ENCODE data around the gene ZNF610. TPM values are rescaled to one million over a fixed set of nuclear protein-coding genes. Genes with fewer than 3 reads are reported as not detected.

The ZNF610 gene
- total and polyA plus RNA-seq, 2 donors (not counting 3 experiments of a cell fraction or from before 2014, with no cell fraction given) = 1.1 to 1.3 TPM

DNA sequence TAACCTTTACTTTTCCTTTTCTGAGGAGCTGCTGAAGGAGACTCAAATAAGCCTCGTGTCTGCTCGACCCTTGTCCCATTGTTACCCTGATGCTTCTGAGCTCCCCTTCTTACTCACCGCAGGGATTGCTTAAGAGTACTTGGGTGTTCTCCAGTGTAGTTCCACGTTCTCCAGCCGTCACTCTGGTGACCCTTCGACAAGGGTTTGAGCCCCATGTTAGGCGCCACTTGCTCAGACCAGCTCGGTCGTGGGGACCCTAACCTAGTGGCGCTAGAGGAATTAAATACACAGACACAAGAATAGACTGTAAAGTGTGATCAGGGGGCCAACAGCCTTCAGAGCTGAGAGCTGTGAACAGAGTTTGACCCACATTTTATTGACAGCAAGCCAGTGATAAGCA lies 28.8 kb upstream of the ZNF610 start:
- no peaks in the 10 kb centered on the region for H3K79me2 ChIP-seq (ENCODE audit: control insufficient read depth, insufficient read depth, low read length)
- no peaks in the 10 kb centered on the region for H4K20me1 ChIP-seq (replicated peaks; ENCODE audit: control insufficient read depth, extremely low read depth, insufficient read depth, low read length)
- H3K36me3 ChIP-seq (ENCODE audit: control insufficient read depth in 2 of 2, extremely low read depth in 1 of 2, insufficient read depth in 2 of 2, low read length in 2 of 2) = peaks cover 0 to 15% of the 10 kb centered on the region in 2 experiments
- ChIA-PET POLR2A (interaction anchor here (0.7 kb wide), 1 partner anchor 117 kb away, joined by 5 read pairs; the partner anchor contains the start of gene PPP2R1A), CTCF (no interaction called here)
- no peaks in the 10 kb centered on the region for H3K4me1 ChIP-seq (ENCODE audit: control insufficient read depth, extremely low read depth, insufficient read depth, low read length)
- no peaks in the 10 kb centered on the region for H3K9me1 ChIP-seq (replicated peaks; ENCODE audit: control insufficient read depth, extremely low read depth, insufficient read depth, low read length)
- H3K27ac ChIP-seq (ENCODE audit: insufficient read depth, low read depth, low read length) = no peak overlapping the region
- no peak for TF ChIP-seq POLR2A (IDR thresholded peaks at IDR 0.05; ENCODE audit: low read depth, low read length)
- TF ChIP-seq, protein P1, sequence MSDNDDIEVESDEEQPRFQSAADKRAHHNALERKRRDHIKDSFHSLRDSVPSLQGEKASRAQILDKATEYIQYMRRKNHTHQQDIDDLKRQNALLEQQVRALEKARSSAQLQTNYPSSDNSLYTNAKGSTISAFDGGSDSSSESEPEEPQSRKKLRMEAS (IDR thresholded peaks at IDR 0.05; ENCODE audit: insufficient read depth, insufficient read length) = no peak
- no peak for TF ChIP-seq FOS (IDR thresholded peaks at IDR 0.05; ENCODE audit: borderline replicate concordance, insufficient read depth, low read length)
- no peak for TF ChIP-seq POLR2AphosphoS5 (IDR thresholded peaks at IDR 0.05; ENCODE audit: insufficient read depth, low read depth, low read length)
- TF ChIP-seq EZH2 (IDR thresholded peaks at IDR 0.05; ENCODE audit: borderline replicate concordance, low read depth, low read length, severe bottlenecking) = no peak
- DNase-seq (ENCODE audit: low read depth, low spot score) (peak; percentile 8), FAIRE-seq (no peak)
- H3K27me3 ChIP-seq (ENCODE audit: control insufficient read depth in 2 of 2, insufficient read depth in 2 of 2, low read length in 2 of 2) = no peaks in the 10 kb centered on the region
- peaks cover 9% of the 10 kb centered on the region for H3K9me3 ChIP-seq (replicated peaks; ENCODE audit: control insufficient read depth, insufficient read depth, low read length)
- dilution Hi-C loops (cut with MboI; ENCODE audit: extremely low pct_ligation_motif_present, low sequenced_read_pairs) = no loop called here
- BruUV-seq (replicated peaks) = no TSS peak
- no peak overlapping the region for H3K4me3 ChIP-seq (replicated peaks in 1 of 3; ENCODE audit: insufficient read depth in 1 of 3, low read depth in 1 of 3, low read length in 3 of 3)
- H3K9ac ChIP-seq (replicated peaks; ENCODE audit: extremely low read depth, insufficient read depth, low read length) = no peak overlapping the region
- intact Hi-C loops (cut with micrococcal nuclease) = no loop called here
- no peak overlapping the region for H3K4me2 ChIP-seq (ENCODE audit: insufficient read depth, low read length)
- H2AFZ ChIP-seq (ENCODE audit: low read depth, low read length) = no peak overlapping the region

DNA sequence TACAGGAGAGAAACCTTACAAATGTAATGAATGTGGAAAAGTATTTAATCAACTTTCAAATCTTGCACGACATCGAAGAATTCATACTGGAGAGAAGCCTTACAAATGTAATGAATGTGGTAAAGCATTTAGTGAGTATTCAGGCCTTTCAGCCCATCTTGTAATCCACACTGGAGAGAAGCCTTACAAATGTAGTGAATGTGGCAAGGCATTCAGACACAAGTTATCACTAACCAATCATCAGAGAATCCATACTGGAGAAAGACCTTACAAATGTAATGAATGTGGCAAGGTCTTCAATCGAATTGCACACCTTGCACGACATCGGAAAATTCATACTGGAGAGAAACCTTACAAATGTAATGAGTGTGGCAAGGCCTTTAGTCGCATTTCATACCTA lies 13.6 kb upstream of the ZNF610 start:
- ChIA-PET CTCF (no interaction called here), POLR2A (no interaction called here)
- peaks cover 12 to 14% of the 10 kb centered on the region in 2 experiments for H3K36me3 ChIP-seq (ENCODE audit: control insufficient read depth in 2 of 2, extremely low read depth in 1 of 2, insufficient read depth in 2 of 2, low read length in 2 of 2)

More for the DNA sequence above, 13.6 kb upstream of the ZNF610 start:
- Histone ChIP-seq H3K27me3 (ENCODE audit: control insufficient read depth in 2 of 2, insufficient read depth in 2 of 2, low read length in 2 of 2) (no peaks in the 10 kb centered on the region), H3K9me1 (replicated peaks; ENCODE audit: control insufficient read depth, extremely low read depth, insufficient read depth, low read length) (no peaks in the 10 kb centered on the region), H3K9ac (replicated peaks; ENCODE audit: extremely low read depth, insufficient read depth, low read length) (no peak overlapping the region), H2AFZ (ENCODE audit: low read depth, low read length) (no peak overlapping the region), H3K79me2 (ENCODE audit: control insufficient read depth, insufficient read depth, low read length) (no peaks in the 10 kb centered on the region), H3K4me1 (ENCODE audit: control insufficient read depth, extremely low read depth, insufficient read depth, low read length) (no peaks in the 10 kb centered on the region), H4K20me1 (replicated peaks; ENCODE audit: control insufficient read depth, extremely low read depth, insufficient read depth, low read length) (no peaks in the 10 kb centered on the region), H3K4me3 (replicated peaks in 1 of 3; ENCODE audit: insufficient read depth in 1 of 3, low read depth in 1 of 3, low read length in 3 of 3) (no peak overlapping the region), H3K27ac (ENCODE audit: insufficient read depth, low read depth, low read length) (no peak overlapping the region), H3K4me2 (ENCODE audit: insufficient read depth, low read length) (no peak overlapping the region), H3K9me3 (replicated peaks; ENCODE audit: control insufficient read depth, insufficient read depth, low read length) (peaks cover 28% of the 10 kb centered on the region)
- FAIRE-seq (no peak), DNase-seq (ENCODE audit: low read depth, low spot score) (no peak)
- intact Hi-C loops (cut with micrococcal nuclease) = no loop called here
- BruUV-seq (replicated peaks) = no TSS peak
- TF ChIP-seq FOS (IDR thresholded peaks at IDR 0.05; ENCODE audit: borderline replicate concordance, insufficient read depth, low read length) (no peak), POLR2A (IDR thresholded peaks at IDR 0.05; ENCODE audit: low read depth, low read length) (no peak), GATA2 (IDR thresholded peaks at IDR 0.05; ENCODE audit: insufficient read depth, insufficient read length, low read depth, low read length) (no peak), EZH2 (IDR thresholded peaks at IDR 0.05; ENCODE audit: borderline replicate concordance, low read depth, low read length, severe bottlenecking) (no peak), POLR2AphosphoS5 (IDR thresholded peaks at IDR 0.05; ENCODE audit: insufficient read depth, low read depth, low read length) (no peak), MYC (IDR thresholded peaks at IDR 0.05; ENCODE audit: low read depth, low read length) (no peak), JUN (IDR thresholded peaks at IDR 0.05; ENCODE audit: borderline replicate concordance, insufficient read depth, insufficient read length, low read depth) (no peak)
- TF ChIP-seq, protein P2, sequence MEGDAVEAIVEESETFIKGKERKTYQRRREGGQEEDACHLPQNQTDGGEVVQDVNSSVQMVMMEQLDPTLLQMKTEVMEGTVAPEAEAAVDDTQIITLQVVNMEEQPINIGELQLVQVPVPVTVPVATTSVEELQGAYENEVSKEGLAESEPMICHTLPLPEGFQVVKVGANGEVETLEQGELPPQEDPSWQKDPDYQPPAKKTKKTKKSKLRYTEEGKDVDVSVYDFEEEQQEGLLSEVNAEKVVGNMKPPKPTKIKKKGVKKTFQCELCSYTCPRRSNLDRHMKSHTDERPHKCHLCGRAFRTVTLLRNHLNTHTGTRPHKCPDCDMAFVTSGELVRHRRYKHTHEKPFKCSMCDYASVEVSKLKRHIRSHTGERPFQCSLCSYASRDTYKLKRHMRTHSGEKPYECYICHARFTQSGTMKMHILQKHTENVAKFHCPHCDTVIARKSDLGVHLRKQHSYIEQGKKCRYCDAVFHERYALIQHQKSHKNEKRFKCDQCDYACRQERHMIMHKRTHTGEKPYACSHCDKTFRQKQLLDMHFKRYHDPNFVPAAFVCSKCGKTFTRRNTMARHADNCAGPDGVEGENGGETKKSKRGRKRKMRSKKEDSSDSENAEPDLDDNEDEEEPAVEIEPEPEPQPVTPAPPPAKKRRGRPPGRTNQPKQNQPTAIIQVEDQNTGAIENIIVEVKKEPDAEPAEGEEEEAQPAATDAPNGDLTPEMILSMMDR (IDR thresholded peaks at IDR 0.05; ENCODE audit: extremely low read depth in 1 of 2, insufficient read depth in 1 of 2, low read depth in 1 of 2, low read length in 2 of 2) = no peak
- TF ChIP-seq, protein P1 (IDR thresholded peaks at IDR 0.05; ENCODE audit: insufficient read depth, insufficient read length) = no peak
- dilution Hi-C loops (cut with MboI; ENCODE audit: extremely low pct_ligation_motif_present, low sequenced_read_pairs) = no loop called here

All from endothelial cell of umbilical vein (primary cell).